ENCODE measurements around the gene PITPNC1. TPM values are rescaled to one million over a fixed set of nuclear protein-coding genes. Genes with fewer than 3 reads are reported as not detected.
"Not testable (repeated sequence)": the region's sequence is repeated elsewhere in the genome, so short reads cannot be mapped to it uniquely, and the experiment has no call there.

The PITPNC1 gene
- 100 to 1,000 TPM in 1 of 2 donors, 10 to 100 TPM in 1; 79.5 to 109 TPM for total RNA-seq

GRCh38 chr17:67376737-67377487 is at the start of gene PITPNC1:
TSS of gene PITPNC1 (plus strand) at chr17:67377281.
- H3K27me3 Mint-ChIP-seq (ENCODE audit: low read depth): no peaks in the 10 kb centered on the region
- H3K36me3 Mint-ChIP-seq (ENCODE audit: insufficient read depth in 2 of 2): peaks cover 4 to 13% of the 10 kb centered on the region in 2 donors
- H3K9me3 Mint-ChIP-seq: no peaks in the 10 kb centered on the region
- peak within 1 kb of the TSS; percentile 90 to 93 for H3K4me3 Mint-ChIP-seq
- peak; percentile 81 to 82 for ATAC-seq (replicated peaks in 1 of 2)
- peaks cover 48% of the 10 kb centered on the region for H3K4me1 Mint-ChIP-seq (ENCODE audit: low read depth)
- H3K27ac Mint-ChIP-seq: peak within 1 kb of the TSS; percentile 89
- DNase-seq: peak; percentile 90 to 91

- H3K9me3 Mint-ChIP-seq: no peaks in the 10 kb centered on the region
- H3K36me3 Mint-ChIP-seq (ENCODE audit: insufficient read depth in 2 of 2): no peaks in the 10 kb centered on the region
- no peaks in the 10 kb centered on the region for H3K27me3 Mint-ChIP-seq (ENCODE audit: low read depth)
- H3K4me3 Mint-ChIP-seq: no peak overlapping the region
- no peak for DNase-seq
- no peak for ATAC-seq (replicated peaks in 1 of 2)
- H3K27ac Mint-ChIP-seq: no peak overlapping the region
- no peaks in the 10 kb centered on the region for H3K4me1 Mint-ChIP-seq (ENCODE audit: low read depth)
Measured at GRCh38 chr17:67328026-67328425, 49.1 kb upstream of the PITPNC1 start.

- H3K36me3 Mint-ChIP-seq (ENCODE audit: insufficient read depth in 2 of 2); H3K4me1 Mint-ChIP-seq (ENCODE audit: low read depth); H3K27me3 Mint-ChIP-seq (ENCODE audit: low read depth); H3K27ac Mint-ChIP-seq; DNase-seq; H3K4me3 Mint-ChIP-seq; ATAC-seq (replicated peaks in 1 of 2); H3K9me3 Mint-ChIP-seq: not testable (repeated sequence)
Measured at GRCh38 chr17:67331381-67332161, 45.5 kb upstream of the PITPNC1 start.

- H3K27ac Mint-ChIP-seq: not testable (repeated sequence)
Measured at GRCh38 chr17:67332162-67332508, 44.9 kb upstream of the PITPNC1 start.

GRCh38 chr17:67335245-67335835 is 41.7 kb upstream of the PITPNC1 start:
- ATAC-seq (replicated peaks in 1 of 2): no peak
- DNase-seq: no peak
- Mint-ChIP-seq H3K27ac (no peak overlapping the region), H3K4me1 (ENCODE audit: low read depth) (no peaks in the 10 kb centered on the region), H3K4me3 (no peak overlapping the region), H3K27me3 (ENCODE audit: low read depth) (no peaks in the 10 kb centered on the region), H3K9me3 (no peaks in the 10 kb centered on the region), H3K36me3 (ENCODE audit: insufficient read depth in 2 of 2) (peaks cover 7 to 12% of the 10 kb centered on the region in 2 donors)

More at GRCh38 chr17:67332162-67332508, 44.9 kb upstream of the PITPNC1 start:
- not testable (repeated sequence) for H3K9me3 Mint-ChIP-seq; ATAC-seq (replicated peaks in 1 of 2); H3K27me3 Mint-ChIP-seq (ENCODE audit: low read depth); H3K4me1 Mint-ChIP-seq (ENCODE audit: low read depth); DNase-seq; H3K36me3 Mint-ChIP-seq (ENCODE audit: insufficient read depth in 2 of 2); H3K4me3 Mint-ChIP-seq

GRCh38 chr17:67336859-67337258 is 40.2 kb upstream of the PITPNC1 start:
- no peak overlapping the region for H3K4me3 Mint-ChIP-seq
- no peaks in the 10 kb centered on the region for H3K27me3 Mint-ChIP-seq (ENCODE audit: low read depth)
- no peak overlapping the region for H3K27ac Mint-ChIP-seq
- H3K4me1 Mint-ChIP-seq (ENCODE audit: low read depth): no peaks in the 10 kb centered on the region
- ATAC-seq (replicated peaks in 1 of 2) (no peak), DNase-seq (no peak)
- no peaks in the 10 kb centered on the region for H3K9me3 Mint-ChIP-seq
- H3K36me3 Mint-ChIP-seq (ENCODE audit: insufficient read depth in 2 of 2): peaks cover 12 to 24% of the 10 kb centered on the region in 2 donors

GRCh38 chr17:67338353-67338752 is 38.7 kb upstream of the PITPNC1 start:
- H3K27ac Mint-ChIP-seq; H3K4me1 Mint-ChIP-seq (ENCODE audit: low read depth); ATAC-seq (replicated peaks in 1 of 2); DNase-seq; H3K9me3 Mint-ChIP-seq; H3K4me3 Mint-ChIP-seq; H3K27me3 Mint-ChIP-seq (ENCODE audit: low read depth): not testable (repeated sequence)
- peaks cover 14 to 27% of the 10 kb centered on the region in 2 donors for H3K36me3 Mint-ChIP-seq (ENCODE audit: insufficient read depth in 2 of 2)

GRCh38 chr17:67343237-67343636 is 33.8 kb upstream of the PITPNC1 start:
- H3K27me3 Mint-ChIP-seq (ENCODE audit: low read depth): no peaks in the 10 kb centered on the region
- no peaks in the 10 kb centered on the region for H3K4me1 Mint-ChIP-seq (ENCODE audit: low read depth)
- H3K36me3 Mint-ChIP-seq (ENCODE audit: insufficient read depth in 2 of 2): peaks cover 17 to 57% of the 10 kb centered on the region in 2 donors
- no peak overlapping the region for H3K4me3 Mint-ChIP-seq
- DNase-seq (no peak), ATAC-seq (replicated peaks in 1 of 2) (no peak)
- H3K27ac Mint-ChIP-seq: no peak overlapping the region
- no peaks in the 10 kb centered on the region for H3K9me3 Mint-ChIP-seq

GRCh38 chr17:67347826-67348225 is 29.3 kb upstream of the PITPNC1 start:
- Mint-ChIP-seq H3K4me3 (no peak overlapping the region), H3K4me1 (ENCODE audit: low read depth) (no peaks in the 10 kb centered on the region), H3K27ac (peak overlapping the region; percentile 0), H3K27me3 (ENCODE audit: low read depth) (no peaks in the 10 kb centered on the region), H3K9me3 (no peaks in the 10 kb centered on the region), H3K36me3 (ENCODE audit: insufficient read depth in 2 of 2) (peaks cover 13 to 51% of the 10 kb centered on the region in 2 donors)
- no peak for ATAC-seq (replicated peaks in 1 of 2)
- no peak for DNase-seq

GRCh38 chr17:67349420-67349819 is 27.7 kb upstream of the PITPNC1 start:
- no peak for DNase-seq
- no peaks in the 10 kb centered on the region for H3K9me3 Mint-ChIP-seq

GRCh38 chr17:67353161-67353560 is 23.9 kb upstream of the PITPNC1 start:
- Mint-ChIP-seq H3K27ac (no peak overlapping the region), H3K9me3 (no peaks in the 10 kb centered on the region), H3K4me3 (no peak overlapping the region), H3K27me3 (ENCODE audit: low read depth) (no peaks in the 10 kb centered on the region), H3K4me1 (ENCODE audit: low read depth) (peaks cover 17% of the 10 kb centered on the region), H3K36me3 (ENCODE audit: insufficient read depth in 2 of 2) (peaks cover 8 to 44% of the 10 kb centered on the region in 2 donors)
- DNase-seq: no peak
- ATAC-seq (replicated peaks in 1 of 2): no peak

More at GRCh38 chr17:67349420-67349819, 27.7 kb upstream of the PITPNC1 start:
- Mint-ChIP-seq H3K27me3 (ENCODE audit: low read depth) (no peaks in the 10 kb centered on the region), H3K4me1 (ENCODE audit: low read depth) (peaks cover 5% of the 10 kb centered on the region), H3K36me3 (ENCODE audit: insufficient read depth in 2 of 2) (peaks cover 9 to 49% of the 10 kb centered on the region in 2 donors), H3K4me3 (no peak overlapping the region), H3K27ac (no peak overlapping the region)
- no peak for ATAC-seq (replicated peaks in 1 of 2)

- peaks cover 26% of the 10 kb centered on the region for H3K4me1 Mint-ChIP-seq (ENCODE audit: low read depth)
- no peak for DNase-seq
- H3K4me3 Mint-ChIP-seq: no peak overlapping the region
- peaks cover 9 to 41% of the 10 kb centered on the region in 2 donors for H3K36me3 Mint-ChIP-seq (ENCODE audit: insufficient read depth in 2 of 2)
- no peaks in the 10 kb centered on the region for H3K9me3 Mint-ChIP-seq
- ATAC-seq (replicated peaks in 1 of 2): no peak
- H3K27ac Mint-ChIP-seq: peak overlapping the region; percentile 2
- no peaks in the 10 kb centered on the region for H3K27me3 Mint-ChIP-seq (ENCODE audit: low read depth)
Measured at GRCh38 chr17:67353929-67354574, 23.0 kb upstream of the PITPNC1 start.

- H3K36me3 Mint-ChIP-seq (ENCODE audit: insufficient read depth in 2 of 2): peaks cover 11 to 34% of the 10 kb centered on the region in 2 donors
- ATAC-seq (replicated peaks in 1 of 2) (peak; percentile 46 to 49), DNase-seq (no peak)
- peak overlapping the region; percentile 96 for H3K27ac Mint-ChIP-seq
- no peaks in the 10 kb centered on the region for H3K27me3 Mint-ChIP-seq (ENCODE audit: low read depth)
- peaks cover 69% of the 10 kb centered on the region for H3K4me1 Mint-ChIP-seq (ENCODE audit: low read depth)
- H3K9me3 Mint-ChIP-seq: no peaks in the 10 kb centered on the region
- peak overlapping the region; percentile 72 to 73 for H3K4me3 Mint-ChIP-seq
Measured at GRCh38 chr17:67358612-67359011, 18.5 kb upstream of the PITPNC1 start.
